Epithelial cell of proximal tubule (primary cell): ENCODE measurements around the gene ASB14. TPM values are rescaled to one million over a fixed set of nuclear protein-coding genes. Genes with fewer than 3 reads are reported as not detected.

Source experiments
- DNase-seq: peaks from one replicate; pipeline ENCODE4 v3.0.0-alpha.2; 2011; ENCODE audit warnings: low read depth
- H3K4me3 ChIP-seq: 2 replicates; pipeline ENCODE4 v1.5.1; 2011; ENCODE audit warnings: low read depth, mild to moderate bottlenecking, low read length
- total RNA-seq: library from RNA; depleted of rRNA; stranded (reverse); fragments of >200 nt; gene quantifications from 2 replicates; pipeline ENCODE4 v1.2.3, GENCODE V29; 2015
- TF ChIP-seq, protein P1 (sequence below): conservative IDR thresholded peaks from 2 replicates; pipeline ENCODE4 v1.5.1; 2012; ENCODE audit warnings: low read depth, mild to moderate bottlenecking, low read length

The ASB14 gene
- total RNA-seq, 1 donor from 2014 or later, result not detected

DNA sequence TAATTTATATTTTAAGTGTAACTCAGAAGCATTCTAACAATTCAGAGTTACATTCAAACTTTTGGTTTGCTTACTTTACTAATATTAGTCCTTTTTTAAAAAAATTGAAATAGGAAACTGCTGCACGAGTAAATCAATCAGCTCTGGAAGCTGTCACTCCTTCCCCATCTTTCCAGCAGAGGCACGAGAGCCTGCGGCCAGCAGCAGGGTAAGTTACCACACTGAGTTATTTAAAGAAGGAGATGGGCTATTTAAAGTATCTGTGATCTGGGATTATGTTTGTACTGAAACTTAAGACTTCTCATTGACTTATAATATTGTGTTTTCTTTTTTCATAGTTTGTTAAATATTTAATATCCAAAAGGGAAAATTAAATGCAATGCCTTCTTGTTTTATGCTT, 35.6 kb downstream of the ASB14 start:
- TF ChIP-seq, protein P1, sequence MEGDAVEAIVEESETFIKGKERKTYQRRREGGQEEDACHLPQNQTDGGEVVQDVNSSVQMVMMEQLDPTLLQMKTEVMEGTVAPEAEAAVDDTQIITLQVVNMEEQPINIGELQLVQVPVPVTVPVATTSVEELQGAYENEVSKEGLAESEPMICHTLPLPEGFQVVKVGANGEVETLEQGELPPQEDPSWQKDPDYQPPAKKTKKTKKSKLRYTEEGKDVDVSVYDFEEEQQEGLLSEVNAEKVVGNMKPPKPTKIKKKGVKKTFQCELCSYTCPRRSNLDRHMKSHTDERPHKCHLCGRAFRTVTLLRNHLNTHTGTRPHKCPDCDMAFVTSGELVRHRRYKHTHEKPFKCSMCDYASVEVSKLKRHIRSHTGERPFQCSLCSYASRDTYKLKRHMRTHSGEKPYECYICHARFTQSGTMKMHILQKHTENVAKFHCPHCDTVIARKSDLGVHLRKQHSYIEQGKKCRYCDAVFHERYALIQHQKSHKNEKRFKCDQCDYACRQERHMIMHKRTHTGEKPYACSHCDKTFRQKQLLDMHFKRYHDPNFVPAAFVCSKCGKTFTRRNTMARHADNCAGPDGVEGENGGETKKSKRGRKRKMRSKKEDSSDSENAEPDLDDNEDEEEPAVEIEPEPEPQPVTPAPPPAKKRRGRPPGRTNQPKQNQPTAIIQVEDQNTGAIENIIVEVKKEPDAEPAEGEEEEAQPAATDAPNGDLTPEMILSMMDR, result no peak
- no peak for DNase-seq
- no peak overlapping the region for H3K4me3 ChIP-seq

DNA sequence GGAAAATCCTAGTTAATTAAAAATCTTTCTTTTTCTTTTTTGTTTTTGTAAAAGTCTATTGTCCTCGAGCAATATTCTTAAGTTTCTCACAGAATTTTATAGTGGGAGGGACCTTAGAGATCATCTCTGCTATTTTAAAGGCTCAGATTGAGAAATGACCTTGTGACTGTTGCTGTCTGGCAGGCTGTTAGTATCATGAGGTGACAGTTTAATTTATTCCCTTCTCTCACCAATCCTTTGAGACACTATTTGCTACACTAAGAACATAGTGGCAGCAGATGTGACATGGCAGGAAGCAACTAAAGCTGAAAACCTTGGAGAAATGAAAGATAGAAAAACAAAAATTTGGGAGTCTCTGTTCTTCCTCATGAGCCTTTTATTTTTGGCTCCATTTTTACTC, 40.1 kb downstream of the ASB14 start:
- no peak overlapping the region for H3K4me3 ChIP-seq
- TF ChIP-seq, protein P1, result no peak
- DNase-seq, result no peak

DNA sequence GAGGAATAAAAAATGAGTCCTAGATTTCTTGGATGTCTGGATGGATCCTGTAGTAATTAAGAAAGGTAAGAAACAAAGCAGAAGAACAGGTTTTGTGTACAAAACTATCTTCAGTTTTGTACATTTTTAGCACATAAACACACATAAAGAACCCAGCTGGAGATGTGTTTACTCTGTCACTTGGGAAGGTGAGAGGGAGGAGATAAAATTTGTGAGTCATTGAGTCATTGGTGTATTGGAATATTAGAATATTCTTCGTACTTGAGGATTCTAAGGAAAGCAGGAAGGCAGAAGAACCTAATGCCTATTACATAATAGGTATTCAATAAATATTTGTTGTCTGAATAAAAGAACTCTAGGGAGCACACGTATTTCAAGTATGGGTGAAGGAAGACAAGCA, 47.5 kb downstream of the ASB14 start:
- DNase-seq, result no peak
- H3K4me3 ChIP-seq, result no peak overlapping the region
- TF ChIP-seq, protein P1, result no peak

DNA sequence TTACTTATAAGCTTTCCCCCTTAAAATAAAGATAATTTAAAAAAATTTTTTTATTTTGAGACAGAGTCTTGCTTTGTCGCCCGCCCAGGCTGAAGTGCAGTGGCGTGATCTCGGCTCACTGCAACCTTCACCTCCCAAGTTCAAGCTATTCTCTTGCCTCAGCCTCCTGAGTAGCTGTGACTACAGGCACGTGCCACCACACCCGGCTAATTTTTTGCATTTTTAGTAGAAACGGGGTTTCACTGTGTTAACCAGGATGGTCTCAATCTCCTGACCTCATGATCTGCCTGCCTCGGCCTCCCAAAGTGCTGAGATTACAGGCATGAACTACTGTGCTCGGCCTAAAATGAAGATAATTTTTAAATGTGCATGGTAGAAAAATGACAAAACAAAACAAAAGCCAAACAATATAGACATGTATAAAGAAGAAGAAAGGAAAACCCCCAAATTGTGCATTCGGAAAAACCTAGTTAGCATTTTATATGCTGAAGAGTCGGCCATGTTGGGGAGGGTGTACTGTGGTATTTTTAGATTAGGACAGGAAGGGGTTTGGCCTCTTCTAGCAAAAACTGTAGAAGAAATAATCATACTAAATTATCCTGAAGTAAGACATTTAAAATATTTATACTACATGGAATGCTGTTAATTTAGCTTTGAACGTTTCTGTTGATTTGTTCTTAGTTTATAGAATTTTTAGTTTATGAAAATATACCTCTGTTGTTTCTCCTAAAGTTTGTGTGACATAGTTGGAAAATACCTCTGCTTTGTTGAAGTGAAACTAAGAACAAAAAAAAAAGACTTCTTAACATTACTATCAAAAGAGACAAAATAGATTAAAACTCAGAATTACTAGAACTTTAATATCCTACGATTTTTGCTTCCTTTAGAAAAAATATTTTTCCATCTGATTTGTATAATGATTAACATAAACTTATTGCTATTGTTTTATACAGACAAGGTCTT, 57.6 kb downstream of the ASB14 start:
- TF ChIP-seq, protein P1, result no peak
- DNase-seq, result no peak
- no peak overlapping the region for H3K4me3 ChIP-seq

DNA sequence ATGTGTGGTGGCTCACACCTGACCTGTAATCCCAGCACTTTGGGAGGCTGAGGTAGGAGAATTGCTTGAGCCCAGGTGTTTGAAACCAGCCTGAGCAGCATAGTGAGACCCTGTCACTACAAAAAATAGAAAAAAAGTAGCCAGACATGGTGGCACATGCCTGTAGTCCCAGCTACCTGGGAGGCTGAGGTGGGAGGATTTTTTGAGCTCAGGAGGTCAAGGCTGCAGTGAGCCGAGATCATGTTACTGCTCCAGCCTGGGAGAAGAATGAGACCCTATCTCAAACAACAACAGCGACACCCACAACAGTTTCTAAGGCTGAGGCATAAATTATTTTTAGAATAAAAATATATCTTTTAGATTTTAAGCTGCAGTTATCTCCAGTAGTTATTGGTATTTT, 58.7 kb downstream of the ASB14 start:
- H3K4me3 ChIP-seq, result no peak overlapping the region
- TF ChIP-seq, protein P1, result no peak
- no peak for DNase-seq

DNA sequence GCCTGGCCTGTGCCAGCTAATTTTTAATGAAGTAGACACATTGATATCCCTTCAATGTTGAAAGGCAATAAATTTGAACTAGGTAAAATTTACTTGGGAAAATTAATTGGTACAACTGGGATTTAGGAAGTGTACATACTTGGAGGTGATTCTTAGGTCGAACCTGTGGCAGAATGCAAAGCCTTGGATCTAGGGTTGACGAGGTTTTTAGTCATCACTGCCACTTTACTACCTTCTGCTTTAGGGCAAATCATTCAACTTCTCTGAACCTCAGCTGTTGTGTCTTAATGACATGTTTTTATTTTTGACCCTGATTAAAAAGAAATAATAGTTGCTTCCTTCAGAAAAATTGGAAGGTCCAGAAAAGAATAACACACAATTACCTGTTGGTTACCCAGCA, 62.5 kb downstream of the ASB14 start:
- no peak overlapping the region for H3K4me3 ChIP-seq
- TF ChIP-seq, protein P1, result no peak
- no peak for DNase-seq
